ENCODE results near the gene PDCL2. TPM values are rescaled to one million over a fixed set of nuclear protein-coding genes. Genes with fewer than 3 reads are reported as not detected.
"Not testable (repeated sequence)": the region's sequence is repeated elsewhere in the genome, so short reads cannot be mapped to it uniquely, and the experiment has no call there.

Gene PDCL2
- total RNA-seq, 1 experiment from 2014 or later: not detected

- no peaks in the 10 kb centered on the region for H3K36me3 ChIP-seq (ENCODE audit: insufficient read depth, low read length, poor library complexity, severe bottlenecking)
- no peak overlapping the region for H3K4me3 ChIP-seq (ENCODE audit: low read depth, low read length, poor library complexity, severe bottlenecking)
- CTCF ChIA-PET: no interaction called here
- intact Hi-C loops (cut with micrococcal nuclease; ENCODE audit: unreplicated experiment): no loop called here
- no peak for DNase-seq (ENCODE audit: low spot score)
- POLR2A ChIA-PET (ENCODE audit: low non-redundant PET): no interaction called here
- H3K27ac ChIP-seq (ENCODE audit: low read depth, low read length, poor library complexity, severe bottlenecking): no peak overlapping the region
- H3K4me1 ChIP-seq (ENCODE audit: insufficient read depth, low read length, poor library complexity, severe bottlenecking): no peaks in the 10 kb centered on the region
- no TSS peak for BruUV-seq (replicated peaks)
- TF ChIP-seq, protein P1, sequence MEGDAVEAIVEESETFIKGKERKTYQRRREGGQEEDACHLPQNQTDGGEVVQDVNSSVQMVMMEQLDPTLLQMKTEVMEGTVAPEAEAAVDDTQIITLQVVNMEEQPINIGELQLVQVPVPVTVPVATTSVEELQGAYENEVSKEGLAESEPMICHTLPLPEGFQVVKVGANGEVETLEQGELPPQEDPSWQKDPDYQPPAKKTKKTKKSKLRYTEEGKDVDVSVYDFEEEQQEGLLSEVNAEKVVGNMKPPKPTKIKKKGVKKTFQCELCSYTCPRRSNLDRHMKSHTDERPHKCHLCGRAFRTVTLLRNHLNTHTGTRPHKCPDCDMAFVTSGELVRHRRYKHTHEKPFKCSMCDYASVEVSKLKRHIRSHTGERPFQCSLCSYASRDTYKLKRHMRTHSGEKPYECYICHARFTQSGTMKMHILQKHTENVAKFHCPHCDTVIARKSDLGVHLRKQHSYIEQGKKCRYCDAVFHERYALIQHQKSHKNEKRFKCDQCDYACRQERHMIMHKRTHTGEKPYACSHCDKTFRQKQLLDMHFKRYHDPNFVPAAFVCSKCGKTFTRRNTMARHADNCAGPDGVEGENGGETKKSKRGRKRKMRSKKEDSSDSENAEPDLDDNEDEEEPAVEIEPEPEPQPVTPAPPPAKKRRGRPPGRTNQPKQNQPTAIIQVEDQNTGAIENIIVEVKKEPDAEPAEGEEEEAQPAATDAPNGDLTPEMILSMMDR (conservative IDR thresholded peaks at IDR 0.05; ENCODE audit: low read depth, low read length): no peak
- no peak for TF ChIP-seq EZH2 (IDR thresholded peaks at IDR 0.05; ENCODE audit: borderline replicate concordance, low read depth, low read length, poor library complexity, severe bottlenecking)
- no peaks in the 10 kb centered on the region for H3K27me3 ChIP-seq (replicated peaks; ENCODE audit: insufficient read depth, low read depth, low read length, poor library complexity)
- no peaks in the 10 kb centered on the region for H3K9me3 ChIP-seq (ENCODE audit: low read depth, low read length, poor library complexity, severe bottlenecking)
These were observed 31.9 kb downstream of the PDCL2 start for GRCh38 chr4:55560096-55560495.

GRCh38 chr4:55554453-55555030 lies 37.5 kb downstream of the PDCL2 start:
- no peak overlapping the region for H3K4me3 ChIP-seq (ENCODE audit: low read depth, low read length, poor library complexity, severe bottlenecking)
- ChIA-PET CTCF (no interaction called here), POLR2A (ENCODE audit: low non-redundant PET) (no interaction called here)
- H3K27ac ChIP-seq (ENCODE audit: low read depth, low read length, poor library complexity, severe bottlenecking): no peak overlapping the region
- H3K27me3 ChIP-seq (replicated peaks; ENCODE audit: insufficient read depth, low read depth, low read length, poor library complexity): no peaks in the 10 kb centered on the region
- BruUV-seq (replicated peaks): no TSS peak
- intact Hi-C loops (cut with micrococcal nuclease; ENCODE audit: unreplicated experiment): no loop called here
- H3K9me3 ChIP-seq (ENCODE audit: low read depth, low read length, poor library complexity, severe bottlenecking): no peaks in the 10 kb centered on the region
- TF ChIP-seq, protein P1 (conservative IDR thresholded peaks at IDR 0.05; ENCODE audit: low read depth, low read length): peak; percentile 40; the same call in 1 of the 2 replicates
- TF ChIP-seq EZH2 (IDR thresholded peaks at IDR 0.05; ENCODE audit: borderline replicate concordance, low read depth, low read length, poor library complexity, severe bottlenecking): no peak
- DNase-seq (ENCODE audit: low spot score): no peak
- H3K36me3 ChIP-seq (ENCODE audit: insufficient read depth, low read length, poor library complexity, severe bottlenecking): no peaks in the 10 kb centered on the region
- no peaks in the 10 kb centered on the region for H3K4me1 ChIP-seq (ENCODE audit: insufficient read depth, low read length, poor library complexity, severe bottlenecking)

GRCh38 chr4:55553441-55554201 lies 38.4 kb downstream of the PDCL2 start:
- DNase-seq (ENCODE audit: low spot score): peak; percentile 6
- no peaks in the 10 kb centered on the region for H3K4me1 ChIP-seq (ENCODE audit: insufficient read depth, low read length, poor library complexity, severe bottlenecking)
- H3K27ac ChIP-seq (ENCODE audit: low read depth, low read length, poor library complexity, severe bottlenecking): no peak overlapping the region
- CTCF ChIA-PET: no interaction called here
- intact Hi-C loops (cut with micrococcal nuclease; ENCODE audit: unreplicated experiment): no loop called here
- no peak for TF ChIP-seq EZH2 (IDR thresholded peaks at IDR 0.05; ENCODE audit: borderline replicate concordance, low read depth, low read length, poor library complexity, severe bottlenecking)
- TF ChIP-seq, protein P1 (conservative IDR thresholded peaks at IDR 0.05; ENCODE audit: low read depth, low read length): no peak
- H3K4me3 ChIP-seq (ENCODE audit: low read depth, low read length, poor library complexity, severe bottlenecking): no peak overlapping the region
- H3K36me3 ChIP-seq (ENCODE audit: insufficient read depth, low read length, poor library complexity, severe bottlenecking): no peaks in the 10 kb centered on the region
- no peaks in the 10 kb centered on the region for H3K27me3 ChIP-seq (replicated peaks; ENCODE audit: insufficient read depth, low read depth, low read length, poor library complexity)
- POLR2A ChIA-PET (ENCODE audit: low non-redundant PET): no interaction called here
- no TSS peak for BruUV-seq (replicated peaks)
- no peaks in the 10 kb centered on the region for H3K9me3 ChIP-seq (ENCODE audit: low read depth, low read length, poor library complexity, severe bottlenecking)

DNA sequence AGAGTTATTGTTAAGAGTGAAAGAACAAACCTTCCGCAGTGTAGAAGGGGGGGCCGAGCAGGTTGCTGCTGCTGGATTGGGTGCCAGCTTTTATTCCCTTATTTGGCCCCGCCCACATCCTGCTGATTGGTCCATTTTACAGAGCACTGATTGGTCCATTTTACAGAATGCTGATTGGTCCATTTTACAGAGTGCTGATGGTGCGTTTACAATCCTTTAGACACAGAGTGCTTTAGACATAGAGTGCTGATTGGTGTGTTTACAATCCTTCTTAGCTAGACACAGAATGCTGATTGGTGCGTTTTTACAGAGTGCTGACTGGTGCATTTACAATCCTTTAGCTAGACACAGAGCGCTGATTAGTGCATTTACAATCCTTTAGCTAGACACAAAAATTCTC lies 40.1 kb downstream of the PDCL2 start:
- BruUV-seq (replicated peaks); H3K36me3 ChIP-seq (ENCODE audit: insufficient read depth, low read length, poor library complexity, severe bottlenecking); H3K9me3 ChIP-seq (ENCODE audit: low read depth, low read length, poor library complexity, severe bottlenecking); CTCF ChIA-PET; H3K27ac ChIP-seq (ENCODE audit: low read depth, low read length, poor library complexity, severe bottlenecking); DNase-seq (ENCODE audit: low spot score); intact Hi-C loops (cut with micrococcal nuclease; ENCODE audit: unreplicated experiment); H3K27me3 ChIP-seq (replicated peaks; ENCODE audit: insufficient read depth, low read depth, low read length, poor library complexity); POLR2A ChIA-PET (ENCODE audit: low non-redundant PET); H3K4me3 ChIP-seq (ENCODE audit: low read depth, low read length, poor library complexity, severe bottlenecking); H3K4me1 ChIP-seq (ENCODE audit: insufficient read depth, low read length, poor library complexity, severe bottlenecking): not testable (repeated sequence)

All from A673 (cell line).